HG03045 (cell line): ENCODE data around the gene CCL13.
"Not testable (repeated sequence)": the region's sequence is repeated elsewhere in the genome, so short reads cannot be mapped to it uniquely, and the experiment has no call there.

Experiments
- ATAC-seq: cut with Tn5 transposase; IDR thresholded peaks from one replicate; pipeline ENCODE4 v1.9.1; 2021; ENCODE audit warnings: mild to moderate bottlenecking, moderate library complexity; ENCODE audit not compliant: unreplicated experiment

CCL13 gene

DNA sequence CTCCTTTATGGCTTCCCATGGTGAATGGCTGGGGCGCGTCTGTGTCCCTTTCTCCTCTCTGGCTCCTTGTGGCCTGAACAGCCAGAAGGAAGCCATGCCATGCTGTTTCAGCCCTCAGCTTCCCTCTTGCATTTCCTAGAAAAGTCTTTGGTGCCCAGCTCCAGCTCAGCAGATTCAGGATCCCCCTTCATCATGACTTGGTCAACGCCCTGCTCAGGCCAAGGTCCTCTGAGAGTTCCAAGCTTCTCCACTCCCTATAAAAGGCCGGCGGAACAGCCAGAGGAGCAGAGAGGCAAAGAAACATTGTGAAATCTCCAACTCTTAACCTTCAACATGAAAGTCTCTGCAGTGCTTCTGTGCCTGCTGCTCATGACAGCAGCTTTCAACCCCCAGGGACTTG, at the start of gene CCL13:
CCL13 (plus strand) TSS at position 287 of the 400 bp plus-strand sequence; CDS start at position 334, 47 bp downstream.
- ATAC-seq, result no peak

DNA sequence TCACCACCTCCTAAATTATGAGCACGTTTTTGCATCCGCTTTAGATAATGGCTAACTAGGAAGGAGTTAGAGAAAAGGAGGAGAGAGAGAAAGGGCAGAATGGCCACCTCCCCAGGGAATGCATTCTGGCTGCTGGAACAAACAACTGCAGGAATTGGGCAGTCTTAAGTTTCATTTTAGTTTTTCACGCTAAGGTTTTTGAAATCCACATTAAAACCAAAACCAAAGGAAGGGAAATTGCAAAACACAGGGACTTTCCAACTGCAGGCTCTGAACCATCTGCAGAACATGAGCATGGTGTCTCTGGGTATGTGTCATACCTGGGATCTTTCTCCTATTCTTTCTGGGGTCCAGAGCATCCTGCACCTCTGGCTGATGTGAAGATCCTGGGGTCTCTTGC, 49.2 kb upstream of the CCL13 start:
- no peak for ATAC-seq

DNA sequence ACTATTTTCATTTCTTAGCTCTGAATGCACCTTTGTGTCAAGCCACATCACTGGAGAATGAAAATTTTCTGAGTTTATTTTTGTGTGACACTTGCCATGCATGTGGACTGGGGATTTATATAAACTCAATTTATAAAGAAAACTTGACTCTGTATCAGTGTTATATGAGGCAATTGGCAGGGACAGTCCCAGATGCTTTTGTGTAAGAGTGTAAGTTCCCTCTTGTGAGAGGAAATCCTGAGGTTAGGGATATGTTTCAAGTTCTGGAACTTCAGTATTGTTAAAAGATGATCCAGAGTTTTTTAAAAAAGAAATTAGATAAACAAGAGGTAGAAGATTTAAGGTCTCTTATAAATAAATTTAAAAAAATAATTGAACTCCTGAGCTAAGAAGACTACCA, 47.9 kb upstream of the CCL13 start:
- no peak for ATAC-seq

DNA sequence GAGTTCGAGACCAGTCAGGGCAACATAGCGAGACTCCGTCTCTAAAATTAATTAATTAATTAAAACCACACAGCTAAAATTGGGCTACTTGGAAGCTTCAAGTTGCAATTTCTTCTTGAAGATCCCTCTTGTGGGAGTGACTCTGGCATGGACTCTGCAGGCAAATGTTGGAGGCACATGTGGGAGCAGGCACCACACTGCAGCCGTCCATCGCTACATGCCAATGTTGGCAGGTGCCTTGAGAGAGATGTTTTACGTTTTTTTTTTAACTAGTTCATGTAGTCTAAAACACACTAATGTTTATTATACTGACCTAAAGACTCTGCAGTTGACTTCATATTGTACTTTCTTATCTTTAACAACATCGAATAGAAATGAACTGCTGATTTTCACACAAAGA, 45.0 kb upstream of the CCL13 start:
- no peak for ATAC-seq

DNA sequence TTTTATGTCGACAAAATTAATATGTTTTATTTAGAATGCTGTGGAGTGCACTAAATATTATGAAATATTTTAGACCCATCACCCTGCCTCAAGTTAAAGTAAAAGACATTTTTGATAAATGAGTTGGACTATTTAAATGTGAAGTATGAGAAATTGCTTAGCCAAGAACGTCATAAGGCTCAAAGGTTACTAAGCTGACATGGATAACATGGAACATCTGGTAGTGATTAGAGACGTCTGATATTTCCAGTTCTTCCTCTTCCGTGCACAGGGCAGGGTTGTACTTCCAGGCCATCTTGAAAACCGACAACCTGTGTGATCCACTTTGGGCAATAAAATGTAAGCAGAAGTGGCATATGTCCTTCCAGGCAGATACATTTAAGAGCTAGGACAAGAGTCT, 44.2 kb upstream of the CCL13 start:
- no peak for ATAC-seq

DNA sequence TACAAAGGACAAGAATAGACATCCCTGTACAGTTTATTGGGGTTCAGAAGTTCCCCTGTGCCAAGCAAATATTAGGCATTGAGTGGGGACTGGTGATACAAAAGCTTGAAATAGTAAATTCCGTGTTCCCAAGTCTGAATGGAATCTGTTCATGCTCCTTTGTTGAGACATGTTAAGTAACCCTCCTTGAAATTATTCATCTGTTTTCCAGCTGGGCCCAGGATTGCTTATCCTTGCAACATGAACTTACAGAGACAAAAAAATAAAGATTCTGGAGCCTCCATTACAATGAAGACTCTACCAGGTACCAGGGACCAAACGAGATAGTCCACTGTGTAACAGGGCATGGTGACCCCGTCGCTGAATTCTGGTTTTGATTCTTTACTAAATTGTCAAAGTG, 43.1 kb upstream of the CCL13 start:
- ATAC-seq, result no peak

DNA sequence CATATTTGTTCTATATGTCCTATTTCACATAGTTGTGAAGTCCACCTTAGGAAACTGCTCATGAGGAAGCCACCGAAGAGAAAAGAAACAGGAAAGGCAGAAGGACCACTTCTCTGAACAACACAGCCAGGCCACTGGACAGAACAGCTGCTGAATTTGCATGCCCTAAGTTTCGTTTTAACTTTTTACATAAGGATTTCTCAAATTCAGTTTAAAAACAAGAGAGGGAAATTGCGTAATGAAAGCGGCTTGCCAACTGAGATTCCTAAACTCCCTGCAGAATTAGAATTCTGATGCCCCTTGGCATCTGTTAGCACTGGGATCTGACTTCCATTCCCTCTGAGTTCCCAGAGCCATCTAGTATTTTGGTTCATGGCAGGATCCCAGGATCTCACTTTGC, 42.0 kb upstream of the CCL13 start:
- no peak for ATAC-seq

DNA sequence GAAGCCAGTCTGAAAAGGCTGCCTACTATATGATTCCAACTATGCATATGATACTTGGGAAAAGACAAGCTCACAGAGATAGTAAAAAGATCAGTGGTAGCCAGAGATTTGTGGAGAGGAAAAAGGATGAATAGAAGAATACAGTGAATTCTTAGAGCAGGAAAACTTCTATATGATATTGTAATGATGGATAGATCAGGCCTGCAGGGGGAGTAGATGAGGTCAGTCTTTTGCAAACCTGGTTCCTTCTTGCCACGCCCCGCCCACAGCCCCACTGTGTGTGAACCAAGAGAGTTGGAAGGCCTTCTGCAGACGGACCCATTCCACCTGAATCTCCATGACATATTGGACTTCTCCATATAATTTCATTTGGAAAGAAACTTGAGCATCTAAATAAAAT, 37.8 kb upstream of the CCL13 start:
- no peak for ATAC-seq

DNA sequence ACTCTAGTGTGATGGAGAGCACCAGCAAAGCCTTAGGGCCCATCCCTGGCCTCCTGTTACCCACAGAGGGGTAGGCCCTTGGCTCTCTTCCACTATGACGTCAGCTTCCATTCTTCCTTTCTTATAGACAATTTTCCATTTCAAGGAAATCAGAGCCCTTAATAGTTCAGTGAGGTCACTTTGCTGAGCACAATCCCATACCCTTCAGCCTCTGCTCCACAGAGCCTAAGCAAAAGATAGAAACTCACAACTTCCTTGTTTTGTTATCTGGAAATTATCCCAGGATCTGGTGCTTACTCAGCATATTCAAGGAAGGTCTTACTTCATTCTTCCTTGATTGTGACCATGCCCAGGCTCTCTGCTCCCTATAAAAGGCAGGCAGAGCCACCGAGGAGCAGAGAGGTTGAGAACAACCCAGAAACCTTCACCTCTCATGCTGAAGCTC, 37.2 kb upstream of the CCL13 start, which contains the start of gene CCL8:
CCL8 (plus strand) TSS at position 397 of the 445 bp plus-strand sequence. CDS start 67 bp downstream, outside the sequence.
- ATAC-seq, result no peak

DNA sequence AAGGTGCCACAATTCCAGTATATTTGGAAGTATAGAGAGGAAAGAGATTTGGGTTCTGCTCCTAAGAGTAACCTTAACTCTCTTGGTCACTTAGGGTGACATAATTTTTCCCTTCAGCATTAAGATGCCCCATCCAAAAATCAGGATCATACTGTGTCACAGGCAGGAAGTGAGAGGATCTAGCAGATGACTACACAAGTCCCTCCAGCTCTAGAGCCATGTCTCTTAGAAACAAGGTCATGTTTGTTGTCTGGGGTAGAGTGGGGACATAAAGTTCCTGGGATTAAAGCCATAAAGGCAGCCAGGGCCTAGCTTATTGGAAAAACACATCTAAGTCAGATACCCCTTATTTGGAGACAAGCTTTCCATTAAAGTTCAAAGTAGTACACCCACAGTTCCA, 34.3 kb upstream of the CCL13 start:
- no peak for ATAC-seq

DNA sequence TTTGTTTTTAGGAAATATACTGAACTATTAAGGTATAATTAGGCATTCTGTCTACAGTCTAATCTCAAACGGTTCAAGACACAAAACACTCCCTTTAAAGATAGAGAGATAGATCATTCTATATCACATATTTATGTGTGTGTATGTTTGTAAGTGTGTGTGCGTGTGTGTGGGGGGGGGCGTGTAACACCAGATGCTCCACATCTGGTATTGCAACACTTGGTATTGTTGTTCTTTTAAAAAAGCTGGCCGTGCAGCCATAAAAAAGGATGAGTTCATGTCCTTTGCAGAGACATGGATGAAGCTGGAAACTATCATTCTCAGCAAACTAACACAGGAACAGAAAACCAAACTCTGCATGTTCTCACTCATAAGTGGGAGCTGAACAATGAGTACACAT, 28.7 kb upstream of the CCL13 start:
- ATAC-seq, result not testable (repeated sequence)

DNA sequence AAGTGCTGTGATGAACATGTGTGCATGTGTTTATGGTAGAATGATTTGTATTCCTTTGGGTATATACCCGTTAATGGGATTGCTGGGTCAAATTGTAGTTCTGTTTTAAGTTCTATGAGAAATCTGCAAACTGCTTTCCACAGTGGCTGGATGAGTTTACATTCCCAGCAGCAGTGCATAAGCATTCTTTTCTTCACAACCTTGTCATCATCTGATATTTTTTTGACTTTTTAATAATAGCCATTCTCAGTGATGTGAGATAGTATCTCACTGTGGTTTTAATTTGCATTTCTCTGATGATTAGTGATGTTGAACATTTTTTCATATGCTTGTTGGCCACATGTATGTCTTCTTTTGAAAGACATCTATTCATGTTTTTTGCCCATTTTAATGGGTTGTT, 18.6 kb upstream of the CCL13 start:
- no peak for ATAC-seq

DNA sequence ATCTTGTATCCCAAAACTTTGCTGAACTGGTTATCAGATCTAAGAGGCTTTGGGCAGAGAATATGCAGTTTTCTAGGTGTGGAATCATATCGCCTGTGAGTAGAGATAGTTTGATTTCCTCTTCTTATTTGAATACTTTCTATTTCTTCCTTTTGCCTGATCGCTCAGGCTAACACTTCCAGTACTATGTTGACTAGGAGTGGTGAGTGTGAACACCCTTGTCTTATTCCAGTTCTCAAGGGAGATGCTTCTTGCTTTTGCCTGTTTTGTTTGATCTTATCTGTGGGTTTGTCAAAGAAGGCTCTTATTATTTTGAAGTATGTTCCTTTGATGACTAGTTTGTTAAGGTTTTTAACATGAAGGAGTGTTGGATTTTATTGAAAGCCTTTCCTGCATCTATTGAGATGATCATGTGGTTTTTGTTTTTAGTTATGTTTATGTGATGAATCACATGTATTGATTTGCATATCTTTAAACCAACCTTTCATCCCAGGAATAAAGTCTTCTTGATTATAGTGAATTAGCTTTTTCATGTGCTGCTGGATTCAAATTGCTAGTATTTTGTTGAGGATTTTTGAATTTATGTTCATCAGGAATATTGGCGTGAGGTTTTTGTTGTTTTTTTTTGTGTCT, 17.0 kb upstream of the CCL13 start:
- ATAC-seq, result no peak

DNA sequence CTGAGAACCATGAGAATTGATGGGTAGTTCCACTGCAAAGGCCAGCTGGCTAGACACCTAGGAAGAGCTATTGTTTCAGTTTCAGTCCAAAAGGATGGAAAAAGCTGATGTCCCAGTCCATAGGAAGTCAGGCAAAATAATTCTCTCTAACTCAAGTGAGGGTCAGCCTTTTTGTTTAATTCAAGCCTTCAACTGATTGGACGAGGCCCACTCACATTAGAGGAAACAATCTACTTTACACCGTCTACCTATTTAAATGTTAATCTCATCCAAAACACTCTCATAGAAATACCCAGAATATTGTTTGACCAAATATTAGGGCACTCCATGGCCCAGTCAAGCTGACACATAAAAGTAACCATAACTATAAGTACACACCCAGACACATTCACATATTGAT, 14.4 kb upstream of the CCL13 start:
- ATAC-seq, result no peak

DNA sequence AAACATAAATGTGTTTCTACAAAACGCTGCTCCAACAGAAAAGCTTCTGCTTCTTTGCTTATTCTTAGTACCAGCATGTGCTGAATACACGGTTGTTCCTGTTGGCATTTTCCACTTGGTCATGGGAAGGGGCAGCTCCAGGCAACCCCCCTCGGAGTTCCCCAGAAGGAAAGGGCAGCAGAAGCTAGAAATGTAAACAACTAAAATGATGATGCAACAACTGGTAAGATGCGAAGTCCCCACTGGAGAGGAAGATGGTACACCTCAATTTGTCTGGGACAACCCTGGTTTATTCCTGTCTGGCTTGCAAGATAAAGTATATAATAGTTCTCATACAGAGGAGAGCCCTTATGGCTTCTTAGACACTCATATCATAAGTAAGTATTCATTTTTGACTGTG, 9.2 kb upstream of the CCL13 start:
- ATAC-seq, result no peak

DNA sequence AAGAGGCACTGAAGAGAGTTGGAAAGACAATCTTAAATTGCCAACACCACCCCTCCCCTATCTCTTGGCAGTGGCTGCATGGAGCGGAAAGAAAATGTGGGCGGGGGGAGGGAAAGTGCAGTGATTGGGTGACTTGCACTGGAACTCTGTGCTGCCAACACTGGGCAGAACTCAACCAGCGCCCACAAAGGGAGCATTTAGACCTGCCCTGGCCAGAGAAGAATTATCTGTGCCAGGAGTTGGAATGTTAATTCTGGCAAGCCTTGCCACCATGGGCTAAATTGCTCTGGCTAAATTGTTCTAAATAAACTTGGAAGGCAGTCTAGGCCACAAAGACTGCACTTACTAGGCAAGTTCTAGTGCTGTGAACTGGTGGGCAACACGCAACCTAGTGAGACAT, 6.5 kb upstream of the CCL13 start:
- ATAC-seq, result no peak

DNA sequence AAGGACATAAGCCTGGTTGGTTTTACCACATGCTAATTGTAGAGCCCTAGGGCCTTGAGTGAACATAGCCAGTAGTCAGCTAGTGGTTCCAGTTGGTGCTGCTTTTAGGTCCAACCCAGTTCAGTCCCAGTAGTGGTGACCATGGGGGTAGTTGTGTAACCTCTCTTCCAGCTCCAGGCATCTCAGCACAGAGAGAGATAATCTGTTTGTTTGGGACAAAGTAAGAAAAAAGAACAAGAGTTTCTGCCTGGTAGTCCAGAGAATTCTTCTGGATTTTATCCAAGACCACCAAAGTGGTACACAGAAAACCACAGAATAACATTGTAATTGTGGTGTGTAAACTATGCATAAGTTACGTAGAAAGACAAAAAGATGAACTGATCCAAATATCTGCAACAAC, 5.2 kb upstream of the CCL13 start:
- no peak for ATAC-seq

DNA sequence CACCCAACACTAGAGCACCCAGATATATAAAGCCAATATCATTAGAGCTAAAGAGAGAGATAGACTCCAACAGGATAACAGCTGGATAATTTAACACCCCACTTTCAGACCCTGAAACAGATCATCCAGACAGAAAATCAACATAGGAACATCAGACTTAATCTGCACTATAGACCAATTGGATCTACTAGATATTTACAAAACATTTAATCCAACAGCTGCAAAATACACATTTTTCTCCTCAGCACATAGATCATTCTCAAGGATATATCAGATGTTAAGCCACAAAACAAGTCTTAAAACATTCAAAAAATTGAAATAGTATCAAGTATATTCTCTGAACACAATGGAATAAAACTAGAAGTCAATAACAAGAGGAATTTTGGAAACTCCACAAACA, 4.1 kb upstream of the CCL13 start:
- no peak for ATAC-seq

DNA sequence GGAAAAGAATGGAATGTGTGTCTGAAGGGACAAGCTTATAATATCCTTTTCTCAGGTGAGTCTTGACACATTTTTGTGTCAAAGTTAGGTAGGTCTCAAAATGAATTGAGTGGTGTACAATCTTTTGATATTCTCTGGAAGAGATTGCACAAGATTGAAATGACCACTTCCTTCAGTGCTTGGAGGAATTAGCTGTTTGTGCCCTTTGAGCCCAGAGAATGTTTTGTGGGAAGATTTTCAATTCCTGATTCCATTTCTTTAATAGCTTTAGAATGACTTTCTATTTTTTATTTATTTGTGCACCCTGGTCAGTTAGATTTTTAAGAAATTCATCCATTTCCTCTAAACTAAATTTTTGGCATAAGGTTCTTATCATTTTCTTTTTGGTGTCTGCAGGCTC, 1.6 kb upstream of the CCL13 start:
- no peak for ATAC-seq

DNA sequence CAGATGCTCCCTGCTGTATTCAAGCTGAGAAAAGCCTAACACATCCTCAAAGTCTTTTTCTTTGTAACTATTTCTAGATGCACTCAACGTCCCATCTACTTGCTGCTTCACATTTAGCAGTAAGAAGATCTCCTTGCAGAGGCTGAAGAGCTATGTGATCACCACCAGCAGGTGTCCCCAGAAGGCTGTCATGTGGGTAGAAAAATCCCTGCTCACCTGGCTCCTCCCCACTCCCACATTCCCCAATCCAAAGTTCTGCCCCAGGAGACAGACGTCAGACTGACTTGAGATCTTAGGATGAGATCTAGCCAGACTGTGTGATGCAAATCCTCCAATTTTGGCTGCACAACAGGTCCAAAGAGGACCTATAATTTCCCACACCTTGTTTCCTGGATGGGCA, 1.1 kb downstream of the CCL13 start:
- no peak for ATAC-seq

DNA sequence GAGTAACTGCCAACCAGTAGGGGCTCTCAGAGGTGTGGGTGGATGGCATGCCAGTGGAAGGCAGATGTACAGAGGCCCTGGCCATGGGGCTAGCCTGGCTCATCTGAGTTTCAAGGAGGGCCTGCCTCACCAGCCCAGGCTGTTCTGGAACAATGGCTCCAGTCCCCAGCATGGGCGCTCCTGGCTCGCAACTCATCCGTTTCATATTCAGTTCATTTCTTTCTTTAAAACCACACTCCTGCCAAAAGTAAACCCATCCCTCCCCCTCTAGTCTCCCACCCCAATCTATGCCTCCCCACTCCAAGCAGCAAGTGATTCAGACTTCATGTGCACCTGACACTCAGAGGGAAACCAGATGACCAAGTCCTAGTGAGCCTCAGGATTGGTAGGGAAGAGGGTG, 2.4 kb downstream of the CCL13 start:
- ATAC-seq, result no peak

DNA sequence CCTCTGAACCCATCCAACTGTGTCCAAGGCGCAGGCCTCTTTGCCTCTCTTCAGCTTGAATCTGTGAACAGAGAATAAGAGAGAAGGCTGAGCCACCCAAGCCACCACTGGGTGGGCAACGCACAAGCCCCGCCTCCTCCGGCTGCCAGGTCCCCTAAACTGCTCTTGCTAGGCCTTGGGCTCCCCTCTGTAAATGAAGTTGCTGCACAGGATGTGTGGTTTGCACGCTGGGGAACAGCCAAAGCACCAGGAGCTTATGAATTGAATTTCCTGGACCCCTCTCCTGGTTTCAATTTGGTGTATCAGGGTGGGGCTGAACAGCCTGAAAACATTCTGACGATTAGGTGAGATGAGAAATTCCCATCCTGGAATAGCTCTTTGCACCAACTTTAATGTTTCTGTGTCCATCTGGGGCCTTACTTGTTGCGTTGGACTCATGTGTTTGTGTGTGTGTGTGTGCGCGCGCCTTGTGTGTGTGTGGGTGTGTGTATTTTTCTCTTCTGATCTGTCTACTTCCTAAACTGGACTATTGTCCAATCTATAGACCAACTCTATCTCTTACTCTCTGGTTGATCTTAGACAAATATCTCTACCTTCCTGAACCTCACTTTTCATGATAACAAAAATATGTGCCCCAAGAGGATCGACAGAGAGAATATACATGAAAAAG, 4.5 kb downstream of the CCL13 start:
- ATAC-seq, result no peak
